Endothelial cell of umbilical vein (primary cell): Measurements from ENCODE around the gene L3MBTL4.

ENCODE experiments used
- CTCF ChIP-seq, 2 donors: IDR thresholded peaks; 1 replicate in 1 of 2; 2 replicates in 1 of 2; pipeline ENCODE4 v1.5.1; 2011; ENCODE audit warnings: low read length in 2 of 2, mild to moderate bottlenecking in 2 of 2, moderate library complexity in 2 of 2, control low read depth in 1 of 2, inconsistent platforms in 1 of 2, low read depth in 1 of 2; ENCODE audit not compliant: insufficient read depth in 1 of 2; ENCODE audit errors: extremely low read depth in 1 of 2
- EZH2 ChIP-seq: IDR thresholded peaks from 2 replicates; pipeline ENCODE4 v1.6.1; 2012; ENCODE audit warnings: borderline replicate concordance, low read depth, mild to moderate bottlenecking, moderate library complexity, low read length, inconsistent platforms; ENCODE audit not compliant: severe bottlenecking
- FOS ChIP-seq: IDR thresholded peaks from 2 replicates; pipeline ENCODE4 v1.6.1; 2011; ENCODE audit warnings: mild to moderate bottlenecking, low read length, moderate library complexity, borderline replicate concordance; ENCODE audit not compliant: insufficient read depth
- GATA2 ChIP-seq: IDR thresholded peaks from 2 replicates; pipeline ENCODE4 v1.7.0; 2011; ENCODE audit warnings: low read depth, mild to moderate bottlenecking, moderate library complexity, mixed read lengths, low read length; ENCODE audit not compliant: insufficient read length, insufficient read depth
- MAX ChIP-seq: IDR thresholded peaks from 2 replicates; pipeline ENCODE4 v1.6.1; 2011; ENCODE audit not compliant: insufficient read depth, insufficient read length
- POLR2A ChIP-seq: IDR thresholded peaks from 2 replicates; pipeline ENCODE4 v1.6.1; 2012; ENCODE audit warnings: low read depth, mild to moderate bottlenecking, control low read depth, low read length
- POLR2AphosphoS5 ChIP-seq: IDR thresholded peaks from 2 replicates; pipeline ENCODE4 v1.6.1; 2012; ENCODE audit warnings: low read depth, mild to moderate bottlenecking, control low read depth, low read length, moderate library complexity; ENCODE audit not compliant: insufficient read depth

GRCh38 chr18:6078877-6079276, 335.8 kb downstream of the L3MBTL4 start:
- TF ChIP-seq CTCF (IDR thresholded peaks at IDR 0.05; ENCODE audit: extremely low read depth in 1 of 2, insufficient read depth in 1 of 2, low read depth in 1 of 2, low read length in 2 of 2) (no peak), POLR2A (no peak), FOS (no peak), POLR2AphosphoS5 (no peak), EZH2 (no peak), MAX (no peak), GATA2 (no peak)
